Cardiac fibroblast (primary cell): ENCODE data around the gene KRTAP10-4.

Experiments used
- DNase-seq, 2 donors: peaks; one replicate each; pipeline versions ENCODE4 v3.0.0 to v3.0.0-alpha.2; 2010; ENCODE audit warnings: low read depth in 2 of 2
- H3K4me3 ChIP-seq, 2 donors: replicated peaks in 1 of 2; 1 replicate in 1 of 2; 2 replicates in 1 of 2; pipeline ENCODE4 v1.5.1; 2011; ENCODE audit warnings: low read depth in 2 of 2, low read length in 2 of 2, mild to moderate bottlenecking in 2 of 2, moderate library complexity in 1 of 2
- CTCF ChIP-seq: IDR thresholded peaks from one replicate; pipeline ENCODE4 v1.5.1; 2011; ENCODE audit warnings: low read depth, mild to moderate bottlenecking, low read length, inconsistent platforms

The KRTAP10-4 gene

GRCh38 chr21:44564099-44564498 lies 9.4 kb upstream of the KRTAP10-4 start:
- TF ChIP-seq CTCF, result no peak
- H3K4me3 ChIP-seq, result no peak overlapping the region
- DNase-seq, result no peak

- no peak for DNase-seq
- no peak overlapping the region for H3K4me3 ChIP-seq
- TF ChIP-seq CTCF, result no peak
These were observed 8.5 kb upstream of the KRTAP10-4 start for GRCh38 chr21:44564886-44565598.

GRCh38 chr21:44566403-44566802 lies 7.1 kb upstream of the KRTAP10-4 start:
- no peak for DNase-seq
- no peak for TF ChIP-seq CTCF
- H3K4me3 ChIP-seq, result no peak overlapping the region

GRCh38 chr21:44567481-44568171 lies 5.9 kb upstream of the KRTAP10-4 start:
- H3K4me3 ChIP-seq, result no peak overlapping the region
- TF ChIP-seq CTCF, result no peak
- no peak for DNase-seq

- H3K4me3 ChIP-seq, result no peak overlapping the region
- no peak for DNase-seq
- TF ChIP-seq CTCF, result no peak
These were observed 5.3 kb upstream of the KRTAP10-4 start for GRCh38 chr21:44568261-44568660.

GRCh38 chr21:44568667-44569556 lies 4.6 kb upstream of the KRTAP10-4 start:
- DNase-seq, result no peak
- no peak for TF ChIP-seq CTCF
- H3K4me3 ChIP-seq, result no peak overlapping the region
